ENCODE data around the gene FGF2.
"Not testable (repeated sequence)": the region's sequence is repeated elsewhere in the genome, so short reads cannot be mapped to it uniquely, and the experiment has no call there.

FGF2 gene

GRCh38 chr4:122863639-122864038, 37.0 kb downstream of the FGF2 start:
- TF ChIP-seq EZH2phosphoT487 (IDR thresholded peaks at IDR 0.05; ENCODE audit: low read length): no peak
- no peak for TF ChIP-seq EZH2 (optimal IDR thresholded peaks at IDR 0.05; ENCODE audit: low read depth, low read length)
- no peak for TF ChIP-seq CTCF (IDR thresholded peaks at IDR 0.05; ENCODE audit: low read length)
- Histone ChIP-seq H2AFZ (ENCODE audit: low read length) (no peak overlapping the region), H3K4me2 (ENCODE audit: low read depth, low read length) (no peak overlapping the region), H3K27ac (ENCODE audit: low read length) (no peak overlapping the region), H3K27me3 (replicated peaks; ENCODE audit: insufficient read depth, low read length) (no peaks in the 10 kb centered on the region), H3K9ac (ENCODE audit: low read length) (no peak overlapping the region), H3K9me2 (replicated peaks; ENCODE audit: insufficient read depth, low read length) (no peaks in the 10 kb centered on the region), H3K4me3 (ENCODE audit: low read length) (no peak overlapping the region), H3K79me2 (ENCODE audit: low read length) (no peaks in the 10 kb centered on the region), H3K36me3 (replicated peaks; ENCODE audit: insufficient read depth, low read length) (no peaks in the 10 kb centered on the region), H3F3A (ENCODE audit: insufficient read depth, low read length) (no peaks in the 10 kb centered on the region), H4K20me1 (ENCODE audit: insufficient read depth, low read length) (no peaks in the 10 kb centered on the region), H3K9me3 (replicated peaks; ENCODE audit: insufficient read depth, low read length) (no peaks in the 10 kb centered on the region), H3K4me1 (ENCODE audit: low read length) (no peaks in the 10 kb centered on the region)
- no peak for DNase-seq

- Histone ChIP-seq H3K9me3 (replicated peaks; ENCODE audit: insufficient read depth, low read length) (no peaks in the 10 kb centered on the region), H3K79me2 (ENCODE audit: low read length) (no peaks in the 10 kb centered on the region), H3K27ac (ENCODE audit: low read length) (no peak overlapping the region), H3K4me3 (ENCODE audit: low read length) (no peak overlapping the region), H2AFZ (ENCODE audit: low read length) (no peak overlapping the region), H3K9ac (ENCODE audit: low read length) (no peak overlapping the region), H3K36me3 (replicated peaks; ENCODE audit: insufficient read depth, low read length) (no peaks in the 10 kb centered on the region), H4K20me1 (ENCODE audit: insufficient read depth, low read length) (no peaks in the 10 kb centered on the region), H3F3A (ENCODE audit: insufficient read depth, low read length) (no peaks in the 10 kb centered on the region), H3K9me2 (replicated peaks; ENCODE audit: insufficient read depth, low read length) (no peaks in the 10 kb centered on the region), H3K27me3 (replicated peaks; ENCODE audit: insufficient read depth, low read length) (no peaks in the 10 kb centered on the region), H3K4me2 (ENCODE audit: low read depth, low read length) (no peak overlapping the region), H3K4me1 (ENCODE audit: low read length) (no peaks in the 10 kb centered on the region)
- TF ChIP-seq EZH2 (optimal IDR thresholded peaks at IDR 0.05; ENCODE audit: low read depth, low read length) (no peak), EZH2phosphoT487 (IDR thresholded peaks at IDR 0.05; ENCODE audit: low read length) (no peak), CTCF (IDR thresholded peaks at IDR 0.05; ENCODE audit: low read length) (no peak)
- DNase-seq: no peak
Measured at GRCh38 chr4:122865425-122865824, 38.8 kb downstream of the FGF2 start.

- H3F3A ChIP-seq (ENCODE audit: insufficient read depth, low read length); H4K20me1 ChIP-seq (ENCODE audit: insufficient read depth, low read length); H3K9me3 ChIP-seq (replicated peaks; ENCODE audit: insufficient read depth, low read length); H3K4me2 ChIP-seq (ENCODE audit: low read depth, low read length); H2AFZ ChIP-seq (ENCODE audit: low read length); H3K79me2 ChIP-seq (ENCODE audit: low read length); H3K4me3 ChIP-seq (ENCODE audit: low read length); H3K4me1 ChIP-seq (ENCODE audit: low read length); H3K9ac ChIP-seq (ENCODE audit: low read length); H3K27ac ChIP-seq (ENCODE audit: low read length); H3K36me3 ChIP-seq (replicated peaks; ENCODE audit: insufficient read depth, low read length); H3K27me3 ChIP-seq (replicated peaks; ENCODE audit: insufficient read depth, low read length); DNase-seq; H3K9me2 ChIP-seq (replicated peaks; ENCODE audit: insufficient read depth, low read length): not testable (repeated sequence)
Measured at GRCh38 chr4:122868235-122868634, 41.6 kb downstream of the FGF2 start.

- H4K20me1 ChIP-seq (ENCODE audit: insufficient read depth, low read length): no peaks in the 10 kb centered on the region
- H3K9me3 ChIP-seq (replicated peaks; ENCODE audit: insufficient read depth, low read length): no peaks in the 10 kb centered on the region
- H3K4me2 ChIP-seq (ENCODE audit: low read depth, low read length): no peak overlapping the region
Measured at GRCh38 chr4:122873146-122873545, 46.5 kb downstream of the FGF2 start.

More at GRCh38 chr4:122873146-122873545, 46.5 kb downstream of the FGF2 start:
- no peaks in the 10 kb centered on the region for H3K27me3 ChIP-seq (replicated peaks; ENCODE audit: insufficient read depth, low read length)
- H3F3A ChIP-seq (ENCODE audit: insufficient read depth, low read length): no peaks in the 10 kb centered on the region
- H3K36me3 ChIP-seq (replicated peaks; ENCODE audit: insufficient read depth, low read length): no peaks in the 10 kb centered on the region
- H3K27ac ChIP-seq (ENCODE audit: low read length): no peak overlapping the region
- H3K4me3 ChIP-seq (ENCODE audit: low read length): no peak overlapping the region
- no peaks in the 10 kb centered on the region for H3K4me1 ChIP-seq (ENCODE audit: low read length)
- H3K79me2 ChIP-seq (ENCODE audit: low read length): no peaks in the 10 kb centered on the region
- no peak for DNase-seq
- no peak overlapping the region for H2AFZ ChIP-seq (ENCODE audit: low read length)
- no peak for TF ChIP-seq CTCF (IDR thresholded peaks at IDR 0.05; ENCODE audit: low read length)
- TF ChIP-seq EZH2 (optimal IDR thresholded peaks at IDR 0.05; ENCODE audit: low read depth, low read length): no peak
- TF ChIP-seq EZH2phosphoT487 (IDR thresholded peaks at IDR 0.05; ENCODE audit: low read length): no peak
- H3K9me2 ChIP-seq (replicated peaks; ENCODE audit: insufficient read depth, low read length): no peaks in the 10 kb centered on the region
- no peak overlapping the region for H3K9ac ChIP-seq (ENCODE audit: low read length)

Data from MM.1S (cell line).